SU-DHL-6 (cell line): ENCODE measurements around the gene TMED1.

Source experiments
- H2AFZ ChIP-seq: fragments of 200-600 bp; sonication (generic); 2 replicates; pipeline ENCODE4 v1.6.1; 2014; ENCODE audit warnings: low read depth, mild to moderate bottlenecking, moderate library complexity, mixed read lengths, antibody characterized with exemption, low read length; ENCODE audit not compliant: severe bottlenecking
- H3F3A ChIP-seq: fragments of 200-600 bp; shearing (Covaris generic); 2 replicates; pipeline ENCODE4 v1.6.0; 2016; ENCODE audit warnings: antibody characterized with exemption, mild to moderate bottlenecking; ENCODE audit not compliant: insufficient read depth
- H3K27ac ChIP-seq: fragments of 200-600 bp; sonication (generic); 2 replicates; pipeline ENCODE4 v1.5.1; 2016; ENCODE audit warnings: low read depth, mild to moderate bottlenecking, low read length, moderate library complexity, mixed read lengths
- H3K27me3 ChIP-seq: fragments of 200-600 bp; sonication (generic), shearing (Covaris generic); 2 replicates; pipeline ENCODE4 v1.6.0; 2014; ENCODE audit warnings: mild to moderate bottlenecking, low read length
- H3K36me3 ChIP-seq: fragments of 200-600 bp; sonication (generic); 2 replicates; pipeline ENCODE4 v1.6.1; 2014; ENCODE audit warnings: mild to moderate bottlenecking, low read length, mixed read lengths
- H3K4me2 ChIP-seq: fragments of 300-600, 200-600 bp; shearing (Covaris generic), sonication (generic); 2 replicates; pipeline ENCODE4 v1.6.0; 2014; ENCODE audit warnings: low read length, low read depth, mild to moderate bottlenecking; ENCODE audit not compliant: poor library complexity, severe bottlenecking
- H3K4me3 ChIP-seq: fragments of 200-600 bp; sonication (generic); 2 replicates; pipeline ENCODE4 v1.5.1; 2014; ENCODE audit warnings: antibody characterized with exemption, low read length, mild to moderate bottlenecking, mixed read lengths; ENCODE audit not compliant: insufficient read depth, poor library complexity, severe bottlenecking
- H3K79me2 ChIP-seq: fragments of 200-600 bp; sonication (generic); 2 replicates; pipeline ENCODE4 v1.6.1; 2014; ENCODE audit warnings: mild to moderate bottlenecking, low read length, moderate library complexity; ENCODE audit not compliant: insufficient read depth
- H3K9ac ChIP-seq: fragments of 200-600 bp; sonication (generic); 2 replicates; pipeline ENCODE4 v1.7.0; 2014; ENCODE audit warnings: mild to moderate bottlenecking, low read length
- H3K9me2 ChIP-seq: fragments of 200-600 bp; sonication (generic); replicated peaks from 2 replicates; pipeline ENCODE4 v1.6.1; 2014; ENCODE audit warnings: low read length; ENCODE audit not compliant: insufficient read depth
- H3K9me3 ChIP-seq: fragments of 200-600 bp; sonication (generic); 2 replicates; pipeline ENCODE4 v1.6.1; 2014; ENCODE audit warnings: low read length, mixed read lengths; ENCODE audit not compliant: insufficient read depth
- H4K20me1 ChIP-seq: fragments of 200-600 bp; sonication (generic); 2 replicates; pipeline ENCODE4 v1.6.1; 2014; ENCODE audit warnings: low read depth, mild to moderate bottlenecking, antibody characterized with exemption, low read length, moderate library complexity, mixed read lengths
- EZH2phosphoT487 ChIP-seq: fragments of 200-600 bp; sonication (generic), shearing (Covaris generic); conservative IDR thresholded peaks from 2 replicates; pipeline ENCODE4 v1.6.1; 2018; ENCODE audit warnings: mild to moderate bottlenecking, antibody characterized with exemption, low read length, moderate library complexity, mixed read lengths
- TF ChIP-seq, protein P1 (sequence below): fragments of 200-600 bp; sonication (generic); IDR thresholded peaks from one replicate; pipeline ENCODE4 v1.5.1; 2017; ENCODE audit warnings: antibody characterized with exemption, mild to moderate bottlenecking, low read length, moderate library complexity; ENCODE audit not compliant: insufficient read depth, poor library complexity, severe bottlenecking

TMED1 gene

GRCh38 chr19:10863107-10863717, 27.2 kb upstream of the TMED1 start:
- no peak overlapping the region for H3K9ac ChIP-seq
- H3F3A ChIP-seq = peaks cover 6% of the 10 kb centered on the region; the same call in 1 of the 2 replicates
- H3K9me3 ChIP-seq = no peaks in the 10 kb centered on the region
- H3K36me3 ChIP-seq = no peaks in the 10 kb centered on the region
- H3K4me3 ChIP-seq = no peak overlapping the region
- H4K20me1 ChIP-seq = no peaks in the 10 kb centered on the region
- no peak for TF ChIP-seq EZH2phosphoT487
- TF ChIP-seq, protein P1, sequence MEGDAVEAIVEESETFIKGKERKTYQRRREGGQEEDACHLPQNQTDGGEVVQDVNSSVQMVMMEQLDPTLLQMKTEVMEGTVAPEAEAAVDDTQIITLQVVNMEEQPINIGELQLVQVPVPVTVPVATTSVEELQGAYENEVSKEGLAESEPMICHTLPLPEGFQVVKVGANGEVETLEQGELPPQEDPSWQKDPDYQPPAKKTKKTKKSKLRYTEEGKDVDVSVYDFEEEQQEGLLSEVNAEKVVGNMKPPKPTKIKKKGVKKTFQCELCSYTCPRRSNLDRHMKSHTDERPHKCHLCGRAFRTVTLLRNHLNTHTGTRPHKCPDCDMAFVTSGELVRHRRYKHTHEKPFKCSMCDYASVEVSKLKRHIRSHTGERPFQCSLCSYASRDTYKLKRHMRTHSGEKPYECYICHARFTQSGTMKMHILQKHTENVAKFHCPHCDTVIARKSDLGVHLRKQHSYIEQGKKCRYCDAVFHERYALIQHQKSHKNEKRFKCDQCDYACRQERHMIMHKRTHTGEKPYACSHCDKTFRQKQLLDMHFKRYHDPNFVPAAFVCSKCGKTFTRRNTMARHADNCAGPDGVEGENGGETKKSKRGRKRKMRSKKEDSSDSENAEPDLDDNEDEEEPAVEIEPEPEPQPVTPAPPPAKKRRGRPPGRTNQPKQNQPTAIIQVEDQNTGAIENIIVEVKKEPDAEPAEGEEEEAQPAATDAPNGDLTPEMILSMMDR = no peak
- no peaks in the 10 kb centered on the region for H3K27me3 ChIP-seq
- H3K9me2 ChIP-seq = no peaks in the 10 kb centered on the region
- H3K79me2 ChIP-seq = no peaks in the 10 kb centered on the region
- H3K4me2 ChIP-seq = no peak overlapping the region
- H3K27ac ChIP-seq = no peak overlapping the region
- H2AFZ ChIP-seq = no peak overlapping the region

DNA sequence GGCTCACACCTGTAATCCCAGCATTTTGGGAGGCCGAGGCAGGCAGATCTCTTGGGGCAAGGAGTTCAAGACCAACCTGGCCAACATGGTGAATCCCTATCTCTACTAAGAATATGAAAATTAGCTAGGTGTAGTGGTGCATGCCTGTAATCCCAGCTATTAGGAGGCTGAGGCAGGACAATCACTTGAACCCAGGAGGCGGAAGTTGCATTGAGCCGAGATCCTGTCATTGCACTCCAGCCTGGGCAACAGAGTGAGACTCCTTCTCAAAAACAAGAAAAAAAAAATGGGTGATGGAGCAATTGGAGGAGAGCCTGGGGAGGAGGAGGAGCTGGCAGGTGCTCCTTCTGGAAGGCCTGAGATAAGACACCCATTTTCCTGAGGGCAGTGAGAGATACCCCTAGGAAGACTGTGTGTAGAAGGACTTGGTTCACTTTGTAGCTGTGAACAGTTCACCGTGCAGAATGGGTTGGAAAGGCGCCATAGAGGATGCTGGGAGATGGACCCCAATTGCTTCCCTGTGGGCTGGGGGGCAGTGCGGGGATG, 26.6 kb upstream of the TMED1 start:
- TF ChIP-seq, protein P1 = no peak
- no peak for TF ChIP-seq EZH2phosphoT487
- no peak overlapping the region for H3K9ac ChIP-seq
- no peak overlapping the region for H3K4me2 ChIP-seq

GRCh38 chr19:10861103-10861651, 25.2 kb upstream of the TMED1 start:
- H3K9me3 ChIP-seq = no peaks in the 10 kb centered on the region
- H3K79me2 ChIP-seq = no peaks in the 10 kb centered on the region
- H3F3A ChIP-seq = peaks cover 3% of the 10 kb centered on the region; the same call in 1 of the 2 replicates
- no peak overlapping the region for H3K4me3 ChIP-seq
- H3K36me3 ChIP-seq = no peaks in the 10 kb centered on the region
- H3K27me3 ChIP-seq = no peaks in the 10 kb centered on the region
- H3K4me2 ChIP-seq = no peak overlapping the region
- H3K9me2 ChIP-seq = no peaks in the 10 kb centered on the region
- no peak overlapping the region for H3K27ac ChIP-seq
- no peaks in the 10 kb centered on the region for H4K20me1 ChIP-seq
- H2AFZ ChIP-seq = no peak overlapping the region
- TF ChIP-seq, protein P1 = peak; percentile 29
- TF ChIP-seq EZH2phosphoT487 = no peak
- no peak overlapping the region for H3K9ac ChIP-seq

More for the DNA sequence above, 26.6 kb upstream of the TMED1 start:
- Histone ChIP-seq H3K9me2 (no peaks in the 10 kb centered on the region), H3K79me2 (no peaks in the 10 kb centered on the region), H3K27me3 (no peaks in the 10 kb centered on the region), H3K4me3 (no peak overlapping the region), H3K36me3 (no peaks in the 10 kb centered on the region), H3K27ac (no peak overlapping the region), H3K9me3 (no peaks in the 10 kb centered on the region), H2AFZ (no peak overlapping the region), H3F3A (peaks cover 3% of the 10 kb centered on the region; the same call in 1 of the 2 replicates), H4K20me1 (no peaks in the 10 kb centered on the region)
